GM12878 (cell line): ENCODE results near the gene MYO7B. TPM values are rescaled to one million over a fixed set of nuclear protein-coding genes. Genes with fewer than 3 reads are reported as not detected.
A peak's percentile ranks its signal among the peaks of the same experiment; 100 is the strongest.

ENCODE experiments used
- ATAC-seq: fragments of 200-7000 bp; cut with Tn5 transposase; 3 replicates; pipeline ENCODE4 v1.9.1; 2020; ENCODE audit warnings: mild to moderate bottlenecking, moderate library complexity
- BruUV-seq: library from RNA; stranded (reverse); fragments of 400-500 nt; replicated peaks from 2 replicates; lab custom pipeline; 2021; lab: Mats Ljungman, UMichigan
- CTCF ChIA-PET: fragments of 300-600 bp; sonication (Branson Sonifier 250); formaldehyde crosslinking; extraction: SDS; loops from one replicate; lab custom pipeline; 2021; ENCODE audit warnings: inconsistent platforms; lab: Yijun Ruan, JAX
- POLR2A ChIA-PET: fragments of 350-600 bp; formaldehyde crosslinking; extraction: SDS; loops from one replicate; lab custom pipeline; 2021; ENCODE audit warnings: inconsistent platforms; lab: Charles Lee
- RAD21 ChIA-PET: fragments of 300-600 bp; sonication (Branson Sonifier 250); formaldehyde crosslinking; loops from one replicate; lab custom pipeline; 2023; ENCODE audit warnings: antibody characterized with exemption; ENCODE audit not compliant: unreplicated experiment; lab: Charles Lee
- SMC1A ChIA-PET: fragments of 300-600 bp; sonication (Branson Sonifier 250); formaldehyde crosslinking; loops from one replicate; lab custom pipeline; 2023; ENCODE audit not compliant: unreplicated experiment, uncharacterized antibody; lab: Charles Lee
- DNase-seq: peaks from one replicate; pipeline ENCODE4 v3.0.0-alpha.2; 2011; ENCODE audit warnings: low read depth, low spot score
- FAIRE-seq: peaks from 3 replicates; lab custom pipeline; 2011; peaks lifted over from hg19 to GRCh38; lab: Jason Lieb, UNC
- H2AFZ ChIP-seq: 2 replicates; pipeline ENCODE4 v1.6.0; 2011; ENCODE audit warnings: low read depth, low read length, control low read depth; ENCODE audit not compliant: control insufficient read depth
- H3K27ac ChIP-seq: 2 replicates; pipeline ENCODE4 v1.5.1; 2011; ENCODE audit warnings: control low read depth; ENCODE audit not compliant: control insufficient read depth, insufficient read depth
- H3K27me3 ChIP-seq, 2 experiments: replicated peaks in 1 of 2; 2 replicates each; pipeline versions ENCODE4 v1.6.0 to v1.6.1; 2011; ENCODE audit warnings: low read length in 1 of 2; ENCODE audit not compliant: control insufficient read depth in 2 of 2, insufficient read depth in 2 of 2
- H3K36me3 ChIP-seq, 2 experiments: 2 replicates each; pipeline ENCODE4 v1.5.1; 2011; ENCODE audit warnings: low read length in 1 of 2; ENCODE audit not compliant: control insufficient read depth in 2 of 2, insufficient read depth in 2 of 2
- H3K4me1 ChIP-seq: 2 replicates; pipeline ENCODE4 v1.6.1; 2011; ENCODE audit warnings: mild to moderate bottlenecking, low read length, moderate library complexity, mixed read lengths; ENCODE audit not compliant: control insufficient read depth, insufficient read depth
- H3K4me2 ChIP-seq: 2 replicates; pipeline ENCODE4 v1.6.0; 2011; ENCODE audit warnings: control low read depth; ENCODE audit not compliant: control insufficient read depth, insufficient read depth
- H3K4me3 ChIP-seq: fragments of 200-600 bp; sonication (generic); 2 replicates; pipeline ENCODE4 v1.5.1; 2016
- H3K79me2 ChIP-seq: 2 replicates; pipeline ENCODE4 v1.6.0; 2011; ENCODE audit warnings: low read length; ENCODE audit not compliant: control insufficient read depth, insufficient read depth
- H3K9ac ChIP-seq: 2 replicates; pipeline ENCODE4 v1.8.0; 2011; ENCODE audit warnings: low read length, control low read depth, mixed read lengths; ENCODE audit not compliant: control insufficient read depth, insufficient read depth
- H3K9me3 ChIP-seq: replicated peaks from 3 replicates; pipeline ENCODE4 v1.5.1; 2011; ENCODE audit warnings: mild to moderate bottlenecking, low read length; ENCODE audit not compliant: control insufficient read depth, insufficient read depth
- H4K20me1 ChIP-seq: 2 replicates; pipeline ENCODE4 v1.6.0; 2011; ENCODE audit not compliant: control insufficient read depth, insufficient read depth
- BACH1 ChIP-seq: fragments of 450-650 bp; IDR thresholded peaks from 2 replicates; pipeline ENCODE4 v1.6.1; 2017; ENCODE audit warnings: mild to moderate bottlenecking, borderline replicate concordance
- DPF2 ChIP-seq: fragments of 450-650 bp; IDR thresholded peaks from 2 replicates; pipeline ENCODE4 v1.6.1; 2017; ENCODE audit warnings: mild to moderate bottlenecking
- FOXK2 ChIP-seq: fragments of 450-650 bp; IDR thresholded peaks from 2 replicates; pipeline ENCODE4 v1.6.1; 2017; ENCODE audit warnings: mild to moderate bottlenecking, moderate library complexity
- IKZF2 ChIP-seq, 2 experiments: fragments of 450-650 bp; IDR thresholded peaks; 2 replicates each; pipeline ENCODE4 v1.6.1; 2017; ENCODE audit warnings: mild to moderate bottlenecking in 2 of 2, moderate library complexity in 2 of 2
- NFIC ChIP-seq: IDR thresholded peaks from 2 replicates; pipeline ENCODE4 v1.6.1; 2012; ENCODE audit warnings: low read depth, mild to moderate bottlenecking, inconsistent platforms, low read length, moderate library complexity
- NR2C2 ChIP-seq: IDR thresholded peaks from 2 replicates; pipeline ENCODE4 v1.6.1; 2011; ENCODE audit warnings: borderline replicate concordance, low read depth; ENCODE audit not compliant: control insufficient read depth, insufficient read length
- POLR2AphosphoS5 ChIP-seq: IDR thresholded peaks from 2 replicates; pipeline ENCODE4 v1.6.1; 2011; ENCODE audit warnings: mild to moderate bottlenecking, low read length, inconsistent platforms
- POU2F2 ChIP-seq: IDR thresholded peaks from 3 replicates; pipeline ENCODE4 v1.6.1; 2011; ENCODE audit warnings: low read depth, mild to moderate bottlenecking, low read length, borderline replicate concordance
- WGBS: methylation state at CpG from one replicate; pipeline ENCODE4 v1.1.6; 2016; ENCODE audit warnings: low lambda C conversion rate; ENCODE audit not compliant: insufficient replicate concordance, insufficient coverage; ENCODE audit errors: missing lambda C conversion rate; 5-methylcytosine and 5-hydroxymethylcytosine counted together
- in situ Hi-C: fragments of 300-500 bp; cut with MboI; formaldehyde crosslinking; loops from 9 replicates; pipeline ENCODE4 v1.14.3; 2018; ENCODE audit warnings: mixed read lengths
- intact Hi-C: fragments of 100-400 bp; cut with micrococcal nuclease; formaldehyde crosslinking; loops from one replicate; pipeline ENCODE4 v1.14.2; 2022; ENCODE audit not compliant: unreplicated experiment
- polyA plus RNA-seq, 11 experiments: library from polyadenylated mRNA; depleted of rRNA in 4 of 11; unstranded in 6 of 11; stranded (reverse) in 5 of 11; fragments of >200 nt; fragmentation: Nextera tagmentation in 4 of 11; fragmentation: Illumina TruSeq in 1 of 11; extraction: Ambion mirVana in 4 of 11; extraction: Trizol in 1 of 11; gene quantifications; 1 replicate in 1 of 11; 2 replicates in 10 of 11; pipeline versions ENCODE4 v1.2.1 to v1.2.3, GENCODE V29; 2011 to 2016; ENCODE audit warnings: inconsistent platforms in 2 of 11, missing spikeins in 2 of 11, low read depth in 1 of 11
- total RNA-seq, 4 experiments: library from RNA; depleted of rRNA in 3 of 4; stranded (reverse); fragments of >200 nt in 3 of 4; fragmentation: Illumina TruSeq in 1 of 4; extraction: Trizol in 1 of 4; gene quantifications; 2 replicates each; pipeline versions ENCODE4 v1.2.1 to v1.2.3, GENCODE V29; 2013 to 2021
- TF ChIP-seq, protein P1 (sequence below): fragments of 450-650 bp; IDR thresholded peaks from 2 replicates; pipeline ENCODE4 v1.6.1; 2017; ENCODE audit warnings: mild to moderate bottlenecking, moderate library complexity
- TF ChIP-seq, protein P2 (sequence below): IDR thresholded peaks from 2 replicates; pipeline ENCODE4 v1.6.1; 2011; ENCODE audit warnings: mild to moderate bottlenecking, low read depth, low read length, moderate library complexity; ENCODE audit not compliant: insufficient replicate concordance
- TF ChIP-seq, protein P3 (sequence below): fragments of 450-650 bp; IDR thresholded peaks from 2 replicates; pipeline ENCODE4 v1.6.1; 2017; ENCODE audit warnings: low read depth, mild to moderate bottlenecking, moderate library complexity

The MYO7B gene
- total and polyA plus RNA-seq, 10 of the 15 experiments (the other 5 are each of a cell fraction or from before 2014, with no cell fraction given): 0.08 to 4.8 (median 1.2) TPM

DNA sequence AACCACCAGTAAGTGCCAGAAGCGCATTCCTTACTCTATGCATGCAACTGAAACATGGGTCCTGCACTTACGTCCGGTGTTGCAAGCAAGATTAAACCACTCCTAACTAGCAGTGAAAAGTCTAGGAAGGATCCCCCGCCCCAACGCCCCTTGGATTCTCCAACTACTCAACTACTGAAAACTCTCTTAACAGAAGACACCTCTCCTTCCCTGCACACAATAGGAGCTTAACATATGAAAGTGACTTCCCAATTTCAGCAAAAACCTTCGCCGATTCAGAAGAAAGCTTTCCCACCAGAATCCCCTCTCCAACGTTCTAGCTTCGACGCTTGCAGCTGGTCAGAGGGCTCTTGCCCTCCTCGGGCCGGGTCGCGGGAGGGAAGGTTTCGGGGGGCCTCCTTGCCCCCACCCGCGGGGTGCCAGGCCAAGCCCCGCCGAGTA lies 9.8 kb upstream of the MYO7B start (continued):
- TF ChIP-seq, protein P1, sequence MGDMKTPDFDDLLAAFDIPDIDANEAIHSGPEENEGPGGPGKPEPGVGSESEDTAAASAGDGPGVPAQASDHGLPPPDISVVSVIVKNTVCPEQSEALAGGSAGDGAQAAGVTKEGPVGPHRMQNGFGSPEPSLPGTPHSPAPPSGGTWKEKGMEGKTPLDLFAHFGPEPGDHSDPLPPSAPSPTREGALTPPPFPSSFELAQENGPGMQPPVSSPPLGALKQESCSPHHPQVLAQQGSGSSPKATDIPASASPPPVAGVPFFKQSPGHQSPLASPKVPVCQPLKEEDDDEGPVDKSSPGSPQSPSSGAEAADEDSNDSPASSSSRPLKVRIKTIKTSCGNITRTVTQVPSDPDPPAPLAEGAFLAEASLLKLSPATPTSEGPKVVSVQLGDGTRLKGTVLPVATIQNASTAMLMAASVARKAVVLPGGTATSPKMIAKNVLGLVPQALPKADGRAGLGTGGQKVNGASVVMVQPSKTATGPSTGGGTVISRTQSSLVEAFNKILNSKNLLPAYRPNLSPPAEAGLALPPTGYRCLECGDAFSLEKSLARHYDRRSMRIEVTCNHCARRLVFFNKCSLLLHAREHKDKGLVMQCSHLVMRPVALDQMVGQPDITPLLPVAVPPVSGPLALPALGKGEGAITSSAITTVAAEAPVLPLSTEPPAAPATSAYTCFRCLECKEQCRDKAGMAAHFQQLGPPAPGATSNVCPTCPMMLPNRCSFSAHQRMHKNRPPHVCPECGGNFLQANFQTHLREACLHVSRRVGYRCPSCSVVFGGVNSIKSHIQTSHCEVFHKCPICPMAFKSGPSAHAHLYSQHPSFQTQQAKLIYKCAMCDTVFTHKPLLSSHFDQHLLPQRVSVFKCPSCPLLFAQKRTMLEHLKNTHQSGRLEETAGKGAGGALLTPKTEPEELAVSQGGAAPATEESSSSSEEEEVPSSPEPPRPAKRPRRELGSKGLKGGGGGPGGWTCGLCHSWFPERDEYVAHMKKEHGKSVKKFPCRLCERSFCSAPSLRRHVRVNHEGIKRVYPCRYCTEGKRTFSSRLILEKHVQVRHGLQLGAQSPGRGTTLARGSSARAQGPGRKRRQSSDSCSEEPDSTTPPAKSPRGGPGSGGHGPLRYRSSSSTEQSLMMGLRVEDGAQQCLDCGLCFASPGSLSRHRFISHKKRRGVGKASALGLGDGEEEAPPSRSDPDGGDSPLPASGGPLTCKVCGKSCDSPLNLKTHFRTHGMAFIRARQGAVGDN: no peak
- TF ChIP-seq POU2F2 (0 out of 3 replicates have a peak, but pooled peaks have one; percentile 14), BACH1 (0 out of 2 replicates have a peak, but pooled peaks have one; percentile 33), FOXK2 (no peak), DPF2 (peak; percentile 68)

DNA sequence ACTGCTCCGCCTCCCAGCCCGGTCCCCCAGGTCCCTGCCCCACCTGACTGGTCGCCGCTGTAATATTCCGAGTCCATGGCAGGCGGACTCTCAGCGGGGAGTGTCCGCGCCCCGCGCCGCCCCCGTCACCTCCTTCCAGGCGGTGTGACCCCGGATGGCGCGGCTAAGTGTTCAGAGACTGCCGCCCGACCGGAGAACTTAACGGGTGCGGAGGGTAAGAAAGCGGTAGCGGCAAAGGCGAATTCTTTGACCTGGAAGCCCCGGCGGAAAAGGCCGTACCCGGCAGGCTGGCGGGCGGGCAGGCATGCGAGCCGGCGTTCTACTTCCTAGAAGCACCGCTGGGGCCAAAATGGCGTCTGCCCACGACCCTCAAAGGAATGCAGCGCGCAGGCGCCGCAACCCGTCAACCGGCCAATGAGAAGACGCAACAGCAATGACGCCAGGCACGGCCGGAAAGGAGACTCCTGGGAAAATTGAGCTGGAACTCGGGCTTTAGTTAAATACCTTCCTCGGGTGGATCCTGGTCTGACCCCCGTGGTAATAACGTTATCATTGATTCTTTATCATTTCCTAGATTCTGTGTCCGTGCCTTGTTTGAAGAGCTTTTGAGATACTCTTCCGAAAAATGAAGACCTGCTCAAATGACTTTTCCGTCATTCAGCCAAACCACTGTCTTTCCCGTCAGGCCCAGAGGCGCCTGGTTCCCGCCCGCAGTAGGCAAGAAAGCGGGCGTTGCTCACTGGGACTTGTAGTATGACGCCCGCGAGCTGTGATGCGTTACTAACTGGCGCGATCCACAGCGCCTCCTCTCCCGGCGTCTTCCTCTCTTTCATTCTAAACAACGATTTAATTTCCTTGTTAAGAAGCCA lies 9.1 kb upstream of the MYO7B start, which contains the start of gene IWS1:
Gene IWS1, minus strand, starts transcription at position 358 of the 869 bp plus-strand sequence. Its CDS starts 281 bp downstream, at position 77.
- Histone ChIP-seq H3K79me2 (peaks cover 45% of the 10 kb centered on the region), H3K4me2 (peak within 1 kb of the TSS; percentile 79), H2AFZ (peak within 1 kb of the TSS; percentile 91), H3K27ac (peak within 1 kb of the TSS; percentile 83), H3K4me1 (no peaks in the 10 kb centered on the region), H3K27me3 (no peaks in the 10 kb centered on the region), H3K36me3 (peaks cover 2 to 12% of the 10 kb centered on the region in 2 experiments; a peak in 2 of 4 replicates), H3K9ac (peak within 1 kb of the TSS; percentile 92), H3K4me3 (peak within 1 kb of the TSS; percentile 93), H4K20me1 (no peaks in the 10 kb centered on the region; the same call in 1 of the 2 replicates), H3K9me3 (no peaks in the 10 kb centered on the region)
- in situ Hi-C loops (no loop called here), intact Hi-C loops (loop anchor here (1.0 to 10.0 kb wide), 4 partner anchors 37 to 278 kb away; partner anchors contain the start of genes GPR17 and SFT2D3)
- ChIA-PET POLR2A (interaction anchor here (0.6 to 1.3 kb wide), 7 partner anchors 11 to 174 kb away, joined by 3 to 8 read pairs (median 4); partner anchors contain the start of gene SFT2D3), RAD21 (interaction anchor here (0.6 to 2.0 kb wide), 6 partner anchors 37 to 176 kb away, joined by 3 to 15 read pairs (median 3); no protein-coding TSS in a partner anchor), CTCF (interaction anchor here (1.0 to 1.8 kb wide), 6 partner anchors 11 to 106 kb away, joined by 3 to 10 read pairs (median 4); no protein-coding TSS in a partner anchor), SMC1A (interaction anchor here (0.5 to 2.9 kb wide), 12 partner anchors 19 to 1588 kb away, joined by 3 to 15 read pairs (median 3); no protein-coding TSS in a partner anchor)
- ATAC-seq (peak; percentile 93), FAIRE-seq (peak; percentile 73), DNase-seq (peak; percentile 88)
- BruUV-seq: TSS peak; percentile 98
- WGBS: under 1% methylated on average over 69 of the region's 70 CpGs
- TF ChIP-seq NFIC: no peak
- TF ChIP-seq POLR2AphosphoS5: peak; percentile 89
- TF ChIP-seq IKZF2 (IDR thresholded peaks at IDR 0.05): peak; percentile 94 to 97
- TF ChIP-seq, protein P2, sequence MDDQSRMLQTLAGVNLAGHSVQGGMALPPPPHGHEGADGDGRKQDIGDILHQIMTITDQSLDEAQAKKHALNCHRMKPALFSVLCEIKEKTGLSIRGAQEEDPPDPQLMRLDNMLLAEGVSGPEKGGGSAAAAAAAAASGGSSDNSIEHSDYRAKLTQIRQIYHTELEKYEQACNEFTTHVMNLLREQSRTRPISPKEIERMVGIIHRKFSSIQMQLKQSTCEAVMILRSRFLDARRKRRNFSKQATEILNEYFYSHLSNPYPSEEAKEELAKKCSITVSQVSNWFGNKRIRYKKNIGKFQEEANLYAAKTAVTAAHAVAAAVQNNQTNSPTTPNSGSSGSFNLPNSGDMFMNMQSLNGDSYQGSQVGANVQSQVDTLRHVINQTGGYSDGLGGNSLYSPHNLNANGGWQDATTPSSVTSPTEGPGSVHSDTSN: no peak
- TF ChIP-seq NR2C2: no peak
- TF ChIP-seq, protein P3, sequence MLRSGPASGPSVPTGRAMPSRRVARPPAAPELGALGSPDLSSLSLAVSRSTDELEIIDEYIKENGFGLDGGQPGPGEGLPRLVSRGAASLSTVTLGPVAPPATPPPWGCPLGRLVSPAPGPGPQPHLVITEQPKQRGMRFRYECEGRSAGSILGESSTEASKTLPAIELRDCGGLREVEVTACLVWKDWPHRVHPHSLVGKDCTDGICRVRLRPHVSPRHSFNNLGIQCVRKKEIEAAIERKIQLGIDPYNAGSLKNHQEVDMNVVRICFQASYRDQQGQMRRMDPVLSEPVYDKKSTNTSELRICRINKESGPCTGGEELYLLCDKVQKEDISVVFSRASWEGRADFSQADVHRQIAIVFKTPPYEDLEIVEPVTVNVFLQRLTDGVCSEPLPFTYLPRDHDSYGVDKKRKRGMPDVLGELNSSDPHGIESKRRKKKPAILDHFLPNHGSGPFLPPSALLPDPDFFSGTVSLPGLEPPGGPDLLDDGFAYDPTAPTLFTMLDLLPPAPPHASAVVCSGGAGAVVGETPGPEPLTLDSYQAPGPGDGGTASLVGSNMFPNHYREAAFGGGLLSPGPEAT: peak; percentile 91
